Ovary (tissue), 9 donors: ENCODE measurements around the gene PAK3. TPM values are rescaled to one million over a fixed set of nuclear protein-coding genes. Genes with fewer than 3 reads are reported as not detected.

Experiments
- DNase-seq, 5 donors: peaks; one replicate each; pipeline ENCODE4 v3.0.0-alpha.2; 2019 to 2020
- H3K27ac ChIP-seq, 2 donors: fragments of 200-600 bp; one replicate each; pipeline versions ENCODE4 v1.5.1 to v1.8.0; 2019 to 2022
- H3K27me3 ChIP-seq: fragments of 200-600 bp; one replicate; pipeline ENCODE4 v1.8.0; 2022
- H3K36me3 ChIP-seq: fragments of 200-600 bp; sonication (generic); one replicate; pipeline ENCODE4 v1.5.1; 2019
- H3K4me1 ChIP-seq: one replicate; pipeline ENCODE4 v1.8.1; 2013; ENCODE audit warnings: mild to moderate bottlenecking, moderate library complexity; ENCODE audit not compliant: insufficient read depth
- H3K4me3 ChIP-seq: fragments of 200-600 bp; sonication (generic); one replicate; pipeline ENCODE4 v1.5.1; 2017
- H3K9me3 ChIP-seq, 2 donors: fragments of 200-600 bp in 1 of 2; sonication (generic) in 1 of 2; one replicate each; pipeline versions ENCODE4 v1.5.1 to v1.8.1; 2013 to 2019; ENCODE audit warnings: mild to moderate bottlenecking in 1 of 2, moderate library complexity in 1 of 2
- EP300 ChIP-seq: sonication (generic); formaldehyde crosslinking; IDR thresholded peaks from one replicate; pipeline ENCODE4 v1.6.1; 2017; ENCODE audit warnings: antibody characterized with exemption
- POLR2A ChIP-seq: fragments of 450-650 bp; IDR thresholded peaks from one replicate; pipeline ENCODE4 v1.6.1; 2017; ENCODE audit warnings: antibody characterized with exemption, mild to moderate bottlenecking, moderate library complexity
- WGBS, 3 donors: extraction: QIAGEN DNeasy Blood & Tissue Kit in 1 of 3; methylation state at CpG; one replicate each; pipeline versions ENCODE4 v1.1.5 to v1.1.7; 2013 to 2017; 5-methylcytosine and 5-hydroxymethylcytosine counted together
- intact Hi-C, 4 donors: fragments of 100-400 bp; cut with DNase I; formaldehyde crosslinking; loops; one replicate each; pipeline versions ENCODE4 v1.11.0 to v1.15.1; 2022 to 2023
- polyA plus RNA-seq, 2 donors: library from polyadenylated mRNA; stranded (reverse); fragments of 200-250 nt in 1 of 2; fragments of 350-450 nt in 1 of 2; fragmentation: Illumina TruSeq in 1 of 2; extraction: RNeasy Lipid Tissue Mini Kit (QIAGEN cat#74804) in 1 of 2; gene quantifications; one replicate each; pipeline ENCODE4 v1.2.3, GENCODE V29; 2013 to 2014
- total RNA-seq, 7 donors: library from RNA; depleted of rRNA in 2 of 7; stranded (reverse); fragments of >200 nt in 2 of 7; fragmentation: NEBNext Ultra II Directional in 3 of 7; extraction: Animal tissue kit (Norgen Biotek cat#: 25700) in 3 of 7; gene quantifications; one replicate each; pipeline versions ENCODE4 v1.1.0 to v1.2.4, GENCODE V29; 2016 to 2023
- TF ChIP-seq, protein P1 (sequence below), 3 donors: fragments of 450-650 bp in 2 of 3; fragments of 200-600 bp in 1 of 3; IDR thresholded peaks; one replicate each; pipeline versions ENCODE4 v1.5.1 to v1.8.0; 2016 to 2022; ENCODE audit warnings: antibody characterized with exemption in 3 of 3, mild to moderate bottlenecking in 1 of 3
- donor health status: DM: no; HTN: no; CAD: no; lungs with moderate emphysema.
- donor health status: DM: no; HTN: no; CAD: no.
- donor health status: Bipolar disorder and iron deficiency.
- donor health status: DM: yes; HTN: yes; CAD: no.
- donor health status: DM: no; HTN: no; CAD: no.
- donor health status: DM: yes; HTN: yes; CAD: no.

Gene PAK3
- total and polyA plus RNA-seq, 9 donors: 0.61 to 15.8 (median 5.4) TPM

DNA sequence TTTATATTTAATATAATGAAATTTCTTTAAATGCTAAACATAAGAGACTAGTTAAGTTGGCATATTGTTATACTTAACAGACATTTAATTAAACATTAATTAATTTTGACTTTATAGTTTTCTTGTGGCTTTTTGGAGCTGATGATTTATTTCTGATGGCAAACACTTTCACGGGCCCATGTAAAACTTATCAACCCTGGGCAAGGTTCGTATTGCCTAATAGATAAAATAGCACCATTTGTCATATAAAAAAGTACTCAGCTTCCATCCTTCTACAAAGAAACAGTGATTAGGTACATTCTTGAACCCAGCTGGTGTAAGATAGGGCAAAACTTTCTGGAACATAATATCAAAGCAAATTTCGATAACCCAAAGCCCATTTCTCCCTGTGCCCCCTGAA lies 63.2 kb downstream of the PAK3 start:
- intact Hi-C loops: loop anchor here in 1 of 4 donors (5.0 kb wide), 1 partner anchor 402 kb away; no protein-coding TSS in a partner anchor
- Histone ChIP-seq H3K4me3 (no peak overlapping the region), H3K27me3 (no peaks in the 10 kb centered on the region), H3K4me1 (no peaks in the 10 kb centered on the region), H3K27ac (no peak overlapping the region), H3K9me3 (no peaks in the 10 kb centered on the region), H3K36me3 (no peaks in the 10 kb centered on the region)
- no peak for TF ChIP-seq EP300
- no peak for TF ChIP-seq POLR2A
- TF ChIP-seq, protein P1, sequence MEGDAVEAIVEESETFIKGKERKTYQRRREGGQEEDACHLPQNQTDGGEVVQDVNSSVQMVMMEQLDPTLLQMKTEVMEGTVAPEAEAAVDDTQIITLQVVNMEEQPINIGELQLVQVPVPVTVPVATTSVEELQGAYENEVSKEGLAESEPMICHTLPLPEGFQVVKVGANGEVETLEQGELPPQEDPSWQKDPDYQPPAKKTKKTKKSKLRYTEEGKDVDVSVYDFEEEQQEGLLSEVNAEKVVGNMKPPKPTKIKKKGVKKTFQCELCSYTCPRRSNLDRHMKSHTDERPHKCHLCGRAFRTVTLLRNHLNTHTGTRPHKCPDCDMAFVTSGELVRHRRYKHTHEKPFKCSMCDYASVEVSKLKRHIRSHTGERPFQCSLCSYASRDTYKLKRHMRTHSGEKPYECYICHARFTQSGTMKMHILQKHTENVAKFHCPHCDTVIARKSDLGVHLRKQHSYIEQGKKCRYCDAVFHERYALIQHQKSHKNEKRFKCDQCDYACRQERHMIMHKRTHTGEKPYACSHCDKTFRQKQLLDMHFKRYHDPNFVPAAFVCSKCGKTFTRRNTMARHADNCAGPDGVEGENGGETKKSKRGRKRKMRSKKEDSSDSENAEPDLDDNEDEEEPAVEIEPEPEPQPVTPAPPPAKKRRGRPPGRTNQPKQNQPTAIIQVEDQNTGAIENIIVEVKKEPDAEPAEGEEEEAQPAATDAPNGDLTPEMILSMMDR (IDR thresholded peaks at IDR 0.05): no peak
- no peak for DNase-seq
- WGBS, 3 donors: 57 to 63% (median 61%) methylated on average over 3 of the region's 3 CpGs

- H3K4me1 ChIP-seq: no peaks in the 10 kb centered on the region
- no peak overlapping the region for H3K27ac ChIP-seq
- intact Hi-C loops: no loop called here
- H3K4me3 ChIP-seq: no peak overlapping the region
- no peaks in the 10 kb centered on the region for H3K36me3 ChIP-seq
- no peaks in the 10 kb centered on the region for H3K27me3 ChIP-seq
- no peaks in the 10 kb centered on the region for H3K9me3 ChIP-seq
- no peak for DNase-seq
- TF ChIP-seq EP300 (no peak), POLR2A (no peak)
- TF ChIP-seq, protein P1 (IDR thresholded peaks at IDR 0.05): no peak
- 32 to 41% (median 36%) methylated on average over 3 of the region's 3 CpGs for WGBS, 3 donors
Observed at GRCh38 chrX:111164728-111165127, 68.7 kb downstream of the PAK3 start.

DNA sequence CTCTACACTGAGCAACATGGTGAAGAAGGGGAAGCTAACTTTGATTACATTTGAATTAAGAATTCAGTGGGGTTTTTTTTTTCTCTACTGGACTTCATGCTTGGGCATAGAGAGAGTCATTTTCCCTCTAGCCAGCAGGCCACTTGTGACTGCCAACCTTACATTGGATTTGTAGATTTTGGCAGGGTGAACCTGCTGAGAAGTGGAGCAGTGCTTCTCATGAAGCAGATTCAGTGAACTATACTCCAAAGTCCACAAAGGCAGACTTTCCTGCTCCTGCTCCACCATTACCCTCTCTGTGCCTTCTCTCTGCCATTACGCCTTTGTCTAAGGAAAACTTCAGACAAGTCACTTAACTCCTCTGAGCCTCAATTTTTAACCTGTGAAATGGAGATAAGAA lies 69.9 kb downstream of the PAK3 start:
- Histone ChIP-seq H3K27me3 (no peaks in the 10 kb centered on the region), H3K36me3 (no peaks in the 10 kb centered on the region), H3K27ac (no peak overlapping the region), H3K4me1 (no peaks in the 10 kb centered on the region), H3K4me3 (no peak overlapping the region), H3K9me3 (no peaks in the 10 kb centered on the region)
- TF ChIP-seq POLR2A: no peak
- TF ChIP-seq, protein P1 (IDR thresholded peaks at IDR 0.05): no peak
- no peak for TF ChIP-seq EP300
- WGBS, 3 donors: 81 to 92% (median 87%) methylated on average over 1 of the region's 1 CpG
- intact Hi-C loops: no loop called here
- no peak for DNase-seq

DNA sequence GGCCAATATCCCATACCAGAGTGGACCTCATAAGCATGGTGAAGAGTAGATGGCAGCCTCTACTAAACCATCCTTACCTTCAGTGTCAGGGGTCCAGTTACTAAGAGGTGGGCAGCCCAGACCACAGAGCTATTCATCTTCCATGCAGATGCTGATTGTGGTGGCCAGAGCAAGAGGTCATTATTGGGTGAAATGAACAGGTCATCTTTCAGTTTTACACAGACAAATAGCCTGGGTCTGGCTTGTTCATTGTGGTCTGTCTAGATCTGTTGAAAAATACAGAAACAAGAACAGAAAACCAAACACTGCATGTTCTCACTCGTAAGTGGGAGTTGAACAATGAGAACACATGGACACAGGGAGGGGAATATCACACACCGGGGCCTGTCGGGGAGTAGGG lies 71.3 kb downstream of the PAK3 start:
- 47 to 74% (median 72%) methylated on average over 3 of the region's 3 CpGs for WGBS, 3 donors
- Histone ChIP-seq H3K9me3 (no peaks in the 10 kb centered on the region), H3K4me3 (no peak overlapping the region), H3K27ac (no peak overlapping the region), H3K4me1 (no peaks in the 10 kb centered on the region), H3K27me3 (no peaks in the 10 kb centered on the region), H3K36me3 (no peaks in the 10 kb centered on the region)
- TF ChIP-seq EP300 (no peak), POLR2A (no peak)
- TF ChIP-seq, protein P1 (IDR thresholded peaks at IDR 0.05): no peak
- DNase-seq: no peak
- intact Hi-C loops: no loop called here

GRCh38 chrX:111168314-111168713 lies 72.3 kb downstream of the PAK3 start:
- Histone ChIP-seq H3K27me3 (no peaks in the 10 kb centered on the region), H3K4me1 (no peaks in the 10 kb centered on the region), H3K36me3 (no peaks in the 10 kb centered on the region), H3K27ac (no peak overlapping the region), H3K4me3 (no peak overlapping the region), H3K9me3 (no peaks in the 10 kb centered on the region)
- TF ChIP-seq POLR2A (no peak), EP300 (no peak)
- TF ChIP-seq, protein P1 (IDR thresholded peaks at IDR 0.05): no peak
- intact Hi-C loops: no loop called here
- WGBS, 3 donors: 29 to 50% (median 36%) methylated on average over 2 of the region's 2 CpGs
- no peak for DNase-seq
